ES-I3 (cell line): ENCODE data around the gene HSH2D.
A peak's percentile ranks its signal among the peaks of the same experiment; 100 is the strongest.

Experiments used
- H3K36me3 ChIP-seq: 2 replicates; pipeline ENCODE4 v1.6.1; 2013; ENCODE audit warnings: mild to moderate bottlenecking, low read length, control low read depth, moderate library complexity; ENCODE audit not compliant: insufficient read depth
- H3K4me1 ChIP-seq: 2 replicates; pipeline ENCODE4 v1.6.1; 2013; ENCODE audit warnings: mild to moderate bottlenecking, control low read depth, low read length; ENCODE audit not compliant: insufficient read depth
- H3K9ac ChIP-seq: 2 replicates; pipeline ENCODE4 v1.6.1; 2013; ENCODE audit warnings: low read depth, mild to moderate bottlenecking, low read length, moderate library complexity
- H3K9me3 ChIP-seq: 2 replicates; pipeline ENCODE4 v1.6.1; 2013; ENCODE audit warnings: mild to moderate bottlenecking, low read length, moderate library complexity; ENCODE audit not compliant: control insufficient read depth, insufficient read depth

HSH2D gene

DNA sequence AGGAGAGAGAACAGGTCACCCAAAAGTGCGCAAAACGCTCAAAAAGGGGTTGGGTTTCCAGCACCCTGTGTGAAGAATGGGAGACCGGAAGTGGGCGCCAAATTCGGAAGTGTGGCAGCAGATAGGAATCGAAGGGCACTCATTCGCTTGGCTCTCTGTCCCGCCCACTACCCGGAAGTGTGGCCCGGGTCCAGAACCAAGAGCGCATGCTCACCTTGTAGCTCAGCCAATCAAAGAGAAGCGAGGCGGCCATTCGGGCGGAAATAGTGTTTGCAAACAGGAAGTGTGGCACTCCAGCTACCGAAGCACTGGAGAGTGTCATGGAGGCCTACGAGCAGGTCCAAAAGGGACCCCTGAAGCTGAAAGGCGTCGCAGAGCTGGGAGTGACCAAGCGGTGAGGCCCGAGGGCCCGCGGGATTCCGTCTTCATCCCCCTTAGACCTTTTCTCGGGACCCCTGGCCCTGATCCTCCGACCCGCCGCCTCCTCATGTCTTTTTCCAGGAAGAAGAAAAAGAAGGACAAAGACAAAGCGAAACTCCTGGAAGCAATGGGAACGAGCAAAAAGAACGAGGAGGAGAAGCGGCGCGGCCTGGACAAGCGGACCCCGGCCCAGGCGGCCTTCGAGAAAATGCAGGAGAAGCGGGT lies 41.8 kb downstream of the HSH2D start, which contains the start of gene FAM32A:
FAM32A (plus strand) TSS at position 288 of the 645 bp plus-strand sequence; CDS start at position 321, 33 bp downstream.
- Histone ChIP-seq H3K9ac (peak within 1 kb of the TSS; percentile 79), H3K9me3 (no peaks in the 10 kb centered on the region), H3K4me1 (peaks cover 4% of the 10 kb centered on the region; the same call in 1 of the 2 replicates), H3K36me3 (peaks cover 10% of the 10 kb centered on the region)

DNA sequence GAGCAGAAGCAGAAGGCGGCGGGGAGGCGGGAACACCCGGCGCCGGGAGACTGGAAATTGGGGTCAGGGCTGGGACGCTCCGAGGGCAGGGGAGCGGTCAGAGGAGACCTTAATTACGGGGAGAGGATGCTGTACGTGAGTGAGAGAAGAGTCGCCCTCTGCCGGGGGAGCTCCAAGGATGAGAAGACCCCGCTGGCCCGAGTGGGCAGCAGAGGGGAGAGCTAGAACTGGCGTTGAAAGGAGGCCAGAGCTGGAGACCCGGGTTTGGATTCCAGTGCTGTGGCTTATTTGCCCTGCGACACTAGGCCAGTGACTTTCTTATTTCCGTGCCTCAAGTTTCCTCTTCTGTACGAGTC lies 42.3 kb downstream of the HSH2D start:
- Histone ChIP-seq H3K9ac (peak overlapping the region; percentile 79), H3K4me1 (no peaks in the 10 kb centered on the region), H3K9me3 (no peaks in the 10 kb centered on the region), H3K36me3 (peaks cover 11% of the 10 kb centered on the region)

DNA sequence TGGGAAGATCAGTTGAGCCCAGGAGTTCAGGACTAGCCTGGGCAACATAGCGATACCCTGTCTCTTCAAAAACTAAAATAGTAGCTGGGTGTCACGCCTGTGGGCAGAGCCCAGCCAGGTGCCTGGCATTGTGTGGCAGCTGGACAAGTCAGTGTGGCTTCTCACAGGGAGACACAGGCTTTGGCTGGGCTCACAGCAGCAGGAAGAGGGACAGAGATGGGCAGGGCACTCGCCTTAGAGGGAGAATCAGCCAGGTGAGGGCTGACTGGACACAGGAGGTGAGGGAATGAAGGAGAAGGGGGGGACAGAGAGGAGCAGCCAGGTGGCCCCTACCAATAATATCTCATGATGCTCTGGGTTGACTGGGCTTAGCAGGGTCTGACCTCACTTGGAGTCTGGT lies 45.0 kb downstream of the HSH2D start:
- Histone ChIP-seq H3K36me3 (peaks cover 11% of the 10 kb centered on the region), H3K9ac (no peak overlapping the region), H3K9me3 (no peaks in the 10 kb centered on the region), H3K4me1 (peaks cover 3% of the 10 kb centered on the region; the same call in 1 of the 2 replicates)

DNA sequence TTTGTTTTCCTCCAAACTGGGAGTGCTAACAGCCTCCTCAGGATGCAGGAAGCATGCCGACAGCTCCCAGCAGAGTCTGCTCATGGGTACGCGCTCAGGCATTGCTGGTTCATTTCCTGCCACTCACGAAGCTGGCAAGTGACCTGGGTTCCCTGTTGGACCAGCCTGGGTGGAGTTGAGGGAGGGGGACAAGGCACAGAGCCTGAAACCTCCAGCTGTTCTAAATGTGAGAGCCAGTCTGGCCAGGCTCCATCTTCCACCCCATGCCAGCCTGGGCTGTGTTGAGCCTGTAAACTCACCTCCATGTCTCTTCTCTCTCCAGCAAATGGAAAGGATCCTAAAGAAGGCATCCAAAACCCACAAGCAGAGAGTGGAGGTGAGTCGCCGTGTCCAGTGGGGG lies 46.7 kb downstream of the HSH2D start:
- H3K36me3 ChIP-seq: peaks cover 11% of the 10 kb centered on the region
- no peaks in the 10 kb centered on the region for H3K9me3 ChIP-seq
- peaks cover 5% of the 10 kb centered on the region; the same call in 1 of the 2 replicates for H3K4me1 ChIP-seq
- no peak overlapping the region for H3K9ac ChIP-seq

DNA sequence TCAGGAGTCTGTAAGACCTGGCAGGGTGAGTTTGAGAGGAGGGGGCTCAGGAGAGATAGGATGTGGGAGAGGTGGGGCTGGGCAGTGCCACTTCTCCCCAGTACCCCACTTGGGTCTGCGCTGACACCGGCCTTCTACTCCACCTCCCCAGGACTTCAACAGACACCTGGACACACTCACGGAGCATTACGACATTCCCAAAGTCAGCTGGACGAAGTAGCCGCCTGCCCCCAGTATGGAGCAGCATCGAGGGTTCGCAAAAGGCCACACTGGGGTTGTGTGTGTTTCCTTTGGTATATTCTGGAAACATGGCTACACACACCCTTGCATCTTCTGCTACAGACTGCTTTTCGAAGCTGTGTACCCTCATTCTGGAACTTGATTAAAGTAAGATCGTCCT lies 47.3 kb downstream of the HSH2D start:
- Histone ChIP-seq H3K9me3 (no peaks in the 10 kb centered on the region), H3K9ac (no peak overlapping the region), H3K36me3 (peaks cover 11% of the 10 kb centered on the region), H3K4me1 (peaks cover 5% of the 10 kb centered on the region; the same call in 1 of the 2 replicates)

DNA sequence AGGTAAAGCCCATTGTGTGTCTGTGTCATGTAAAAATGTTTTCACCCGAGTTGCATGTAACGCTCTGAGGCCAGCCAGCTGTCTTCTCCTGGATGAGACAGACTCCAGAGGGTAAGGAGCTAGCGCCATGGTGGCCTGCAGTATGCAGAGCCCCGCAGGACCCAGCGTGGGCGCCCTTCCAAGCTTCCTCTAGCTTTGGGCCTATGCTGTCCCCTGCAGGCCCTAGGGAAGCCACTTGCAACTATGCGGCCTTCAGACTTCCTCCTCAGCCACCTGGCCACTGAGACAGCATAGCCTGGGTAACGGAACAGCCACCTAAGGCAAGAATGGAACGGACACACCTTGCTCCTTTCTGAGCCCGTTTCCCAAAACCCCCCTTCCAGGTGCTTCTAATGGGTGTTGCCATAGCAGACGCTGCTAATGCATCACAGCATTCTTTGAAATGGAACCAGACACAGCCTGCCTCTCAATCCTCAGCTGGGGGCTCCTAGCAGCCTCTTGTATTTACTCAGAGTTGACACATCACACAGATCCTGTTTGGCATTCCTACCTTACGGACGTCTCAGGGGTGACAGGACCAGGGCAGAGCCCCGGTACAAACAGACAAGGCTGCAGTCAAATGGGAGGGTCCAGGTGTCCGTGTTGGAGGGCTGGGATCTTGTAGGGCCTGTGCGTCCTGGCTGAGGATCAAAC lies 47.9 kb downstream of the HSH2D start:
- Histone ChIP-seq H3K4me1 (peaks cover 5% of the 10 kb centered on the region; the same call in 1 of the 2 replicates), H3K9ac (no peak overlapping the region), H3K9me3 (no peaks in the 10 kb centered on the region), H3K36me3 (peaks cover 11% of the 10 kb centered on the region)

DNA sequence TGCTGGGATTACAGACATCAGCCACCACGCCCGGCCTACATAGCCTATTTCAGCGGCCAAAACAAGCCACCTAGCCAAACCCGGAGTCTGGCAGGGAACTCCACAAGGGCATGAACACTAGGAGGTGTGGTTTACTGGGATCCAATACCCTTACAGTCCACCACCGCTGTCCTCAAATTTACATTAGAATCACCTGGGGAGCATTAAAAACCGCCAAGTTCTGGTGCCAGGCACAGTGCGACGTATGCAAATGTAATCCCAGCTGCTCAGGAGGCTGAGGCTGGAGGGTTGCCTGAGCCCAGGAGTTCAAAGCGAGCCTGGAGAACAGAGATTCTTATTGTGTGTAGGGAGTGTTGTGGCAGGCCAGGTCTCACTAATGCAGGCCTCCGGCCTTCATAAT lies 50.0 kb downstream of the HSH2D start:
- no peak overlapping the region for H3K9ac ChIP-seq
- peaks cover 5% of the 10 kb centered on the region; the same call in 1 of the 2 replicates for H3K4me1 ChIP-seq
- H3K36me3 ChIP-seq: peaks cover 9% of the 10 kb centered on the region; the same call in 1 of the 2 replicates
- H3K9me3 ChIP-seq: no peaks in the 10 kb centered on the region

DNA sequence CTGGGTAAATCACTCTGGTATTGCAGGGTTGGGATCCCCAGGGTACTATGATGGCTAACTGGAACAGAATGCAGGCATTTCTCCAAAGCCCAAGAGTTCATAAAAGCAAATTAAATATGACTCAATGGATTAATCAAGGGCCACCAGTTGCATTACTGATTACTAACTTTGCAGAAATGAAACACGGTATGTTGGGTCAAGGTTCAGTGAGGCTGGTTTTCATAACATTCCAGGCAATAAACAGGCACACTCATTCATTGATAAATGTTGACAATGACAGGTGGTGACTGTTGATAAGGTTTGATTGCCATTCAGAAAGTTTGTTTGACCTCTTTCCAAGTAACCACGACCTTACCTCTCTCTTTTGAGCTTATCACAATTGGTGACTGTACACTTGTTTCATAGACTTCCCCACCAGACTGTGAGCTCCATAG lies 53.7 kb downstream of the HSH2D start:
- H3K36me3 ChIP-seq: no peaks in the 10 kb centered on the region
- H3K9ac ChIP-seq: peak overlapping the region; percentile 92
- H3K4me1 ChIP-seq: peaks cover 5% of the 10 kb centered on the region; the same call in 1 of the 2 replicates
- no peaks in the 10 kb centered on the region for H3K9me3 ChIP-seq

DNA sequence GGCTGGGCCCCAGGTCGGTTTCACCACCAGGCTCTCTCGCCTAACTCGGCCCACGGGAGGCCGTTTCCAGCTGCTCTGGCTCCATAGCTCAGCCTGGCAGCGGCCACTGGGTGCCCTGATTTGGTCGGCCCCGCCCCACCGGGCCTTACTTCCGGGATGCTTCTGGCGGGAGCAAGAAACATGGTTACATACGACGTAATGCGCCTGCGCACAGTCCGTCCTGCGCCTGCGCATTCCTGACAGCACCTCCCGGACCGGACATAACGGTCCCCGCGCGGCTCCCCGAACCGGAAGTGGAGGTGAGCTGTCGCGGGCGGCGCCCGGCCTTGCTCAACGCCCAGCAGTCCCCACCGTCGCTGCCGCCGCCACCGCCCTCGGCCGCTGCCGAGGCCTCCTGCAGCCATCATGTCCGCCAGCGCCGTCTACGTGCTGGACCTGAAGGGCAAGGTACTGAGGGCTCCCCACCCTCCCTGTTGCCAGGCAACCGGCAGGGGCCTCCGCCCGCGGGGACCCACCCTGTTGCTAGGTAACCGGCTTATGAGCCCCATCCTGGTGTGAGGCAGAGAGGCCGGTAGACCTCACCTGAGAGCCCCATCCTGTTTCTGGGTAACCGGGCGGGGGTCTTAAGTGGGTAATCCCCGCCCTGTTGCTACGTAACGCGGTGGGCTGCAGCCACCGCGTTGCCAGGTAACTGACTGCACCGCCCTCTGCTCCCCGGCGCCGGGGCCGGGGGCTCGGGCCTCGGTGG lies 54.3 kb downstream of the HSH2D start, which contains the start of gene AP1M1:
AP1M1 (plus strand) TSS at position 290 of the 748 bp plus-strand sequence; CDS start at position 406, 116 bp downstream.
- peak within 1 kb of the TSS; percentile 92 for H3K9ac ChIP-seq
- peaks cover 5% of the 10 kb centered on the region; the same call in 1 of the 2 replicates for H3K4me1 ChIP-seq
- no peaks in the 10 kb centered on the region for H3K36me3 ChIP-seq
- no peaks in the 10 kb centered on the region for H3K9me3 ChIP-seq

DNA sequence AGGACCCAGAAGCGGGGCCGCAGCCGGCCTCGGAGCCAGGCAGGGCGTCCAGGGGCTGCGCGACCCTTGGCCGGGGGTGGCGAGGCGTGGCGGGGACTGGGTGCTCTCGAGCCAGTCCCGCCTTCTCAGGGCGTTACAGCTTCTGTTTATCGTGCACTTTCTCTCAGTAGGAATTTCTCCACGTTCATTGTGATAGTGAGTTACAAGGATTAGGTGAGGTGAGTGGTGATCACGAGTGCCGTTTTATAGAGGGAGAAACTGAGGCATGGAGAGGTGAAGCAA lies 54.8 kb downstream of the HSH2D start:
- Histone ChIP-seq H3K4me1 (peaks cover 5% of the 10 kb centered on the region; the same call in 1 of the 2 replicates), H3K36me3 (peaks cover under 1% of the 10 kb centered on the region; the same call in 1 of the 2 replicates), H3K9me3 (no peaks in the 10 kb centered on the region), H3K9ac (peak overlapping the region; percentile 92)

DNA sequence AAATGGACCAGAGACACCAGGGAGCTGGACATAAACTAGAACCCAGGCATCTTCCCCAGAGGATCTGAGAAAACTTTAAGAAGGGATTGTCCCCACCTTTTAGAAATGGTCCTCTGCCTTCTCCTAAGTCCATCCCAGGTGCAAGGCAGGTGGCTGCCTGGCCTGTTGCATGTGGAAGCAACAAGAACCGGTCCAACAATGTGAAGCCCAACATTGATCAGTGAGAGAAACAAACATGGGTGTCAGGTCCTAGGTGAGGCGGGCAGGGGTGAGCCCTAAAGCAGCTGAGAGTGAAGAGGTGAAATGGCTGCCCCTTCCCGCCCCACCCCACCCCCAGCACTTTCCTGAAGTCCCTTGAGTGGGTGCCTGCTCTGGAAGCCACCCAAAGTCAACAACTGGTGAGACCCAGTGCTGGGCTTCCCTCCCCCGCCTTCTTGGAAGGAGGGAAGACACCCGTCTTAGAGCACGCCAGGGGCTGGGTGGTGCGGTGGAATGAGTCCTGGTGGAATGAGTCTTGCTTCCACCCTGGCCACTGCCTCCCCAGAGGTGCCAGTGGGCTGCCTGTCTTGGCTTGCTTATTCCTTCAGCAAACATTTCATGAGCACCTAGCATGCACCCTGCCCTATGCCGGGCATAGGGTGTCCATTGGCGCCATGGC lies 55.9 kb downstream of the HSH2D start:
- H3K36me3 ChIP-seq: peaks cover 4% of the 10 kb centered on the region; the same call in 1 of the 2 replicates
- no peaks in the 10 kb centered on the region for H3K4me1 ChIP-seq
- no peaks in the 10 kb centered on the region for H3K9me3 ChIP-seq
- H3K9ac ChIP-seq: no peak overlapping the region

DNA sequence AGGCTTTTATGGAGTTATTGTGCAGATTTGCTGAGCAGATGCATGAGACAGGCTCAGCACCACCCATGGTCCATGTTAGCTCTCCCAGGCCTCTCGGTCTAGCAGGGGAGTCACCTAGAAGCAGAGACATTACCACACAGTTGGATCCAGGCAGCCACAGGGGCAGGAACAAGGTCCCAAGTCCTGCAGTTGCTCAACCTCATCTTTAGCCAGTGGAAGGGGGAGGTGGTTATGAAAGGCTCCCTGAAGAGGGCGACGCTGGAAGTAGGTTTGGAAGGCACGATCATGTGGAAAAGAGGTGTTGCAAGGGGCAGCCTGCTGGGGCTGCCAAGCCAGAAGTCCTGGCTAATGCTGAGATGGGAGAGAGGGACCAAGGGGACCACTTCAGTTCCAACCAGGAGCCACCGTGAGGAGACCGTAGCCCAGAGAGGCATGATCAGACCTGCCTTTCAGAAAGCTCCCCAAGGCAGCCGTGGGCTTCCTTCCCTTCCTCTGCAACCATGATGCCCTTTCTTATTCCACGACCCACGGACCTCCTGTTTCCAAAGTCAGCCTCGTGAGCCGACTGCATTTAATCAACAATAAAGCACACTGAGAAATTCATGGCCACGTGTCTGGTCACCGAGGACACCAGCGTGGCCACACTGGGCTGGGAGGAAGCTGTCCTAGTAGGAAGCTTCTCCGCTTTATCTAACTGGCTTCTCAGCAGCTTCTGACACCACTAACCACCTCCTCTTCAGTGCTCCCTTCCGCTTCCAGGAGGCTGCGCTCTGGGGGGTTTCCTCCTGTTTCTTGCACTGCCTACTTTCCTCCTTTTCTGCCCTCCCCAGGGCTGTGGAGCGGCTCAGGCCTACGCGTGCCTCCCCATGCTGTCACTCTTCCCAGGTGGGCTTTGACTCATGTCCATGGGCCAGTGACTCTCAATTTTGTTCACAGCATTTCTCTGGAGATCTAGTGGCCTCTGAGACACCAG lies 56.8 kb downstream of the HSH2D start:
- Histone ChIP-seq H3K9me3 (no peaks in the 10 kb centered on the region), H3K4me1 (no peaks in the 10 kb centered on the region), H3K9ac (no peak overlapping the region), H3K36me3 (peaks cover 4% of the 10 kb centered on the region; the same call in 1 of the 2 replicates)

DNA sequence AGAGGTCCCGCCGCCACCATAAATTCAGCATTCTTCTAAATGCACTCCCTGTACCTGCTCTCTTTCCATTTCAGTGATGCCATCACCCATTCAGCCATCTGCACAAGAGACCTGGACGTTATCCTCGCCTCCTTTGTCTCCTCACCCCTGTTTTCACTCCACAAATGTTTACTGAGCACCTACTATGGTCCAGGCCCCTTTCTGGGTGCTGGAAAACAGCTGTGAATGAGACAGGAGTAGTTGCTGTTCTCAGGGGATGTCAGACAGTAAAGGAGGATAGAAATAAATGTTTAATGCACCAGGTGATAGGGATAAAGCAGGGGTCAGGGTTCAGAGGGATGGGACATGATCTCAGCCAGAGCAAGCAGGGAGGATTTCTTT lies 57.5 kb downstream of the HSH2D start:
- H3K9me3 ChIP-seq: no peaks in the 10 kb centered on the region
- H3K9ac ChIP-seq: no peak overlapping the region
- H3K4me1 ChIP-seq: no peaks in the 10 kb centered on the region
- H3K36me3 ChIP-seq: peaks cover 4% of the 10 kb centered on the region; the same call in 1 of the 2 replicates
